GM19025 (cell line): Measurements from ENCODE around the gene CTIF.
"Not testable (repeated sequence)": the region's sequence is repeated elsewhere in the genome, so short reads cannot be mapped to it uniquely, and the experiment has no call there.

ENCODE experiments used
- ATAC-seq: cut with Tn5 transposase; IDR thresholded peaks from one replicate; pipeline ENCODE4 v1.9.1; 2021; ENCODE audit warnings: mild to moderate bottlenecking, low read depth, moderate library complexity; ENCODE audit not compliant: unreplicated experiment

The CTIF gene

GRCh38 chr18:48538531-48539405 is at the start of gene CTIF:
Gene CTIF, plus strand, starts transcription at chr18:48539031. Its CDS starts 80,535 bp downstream, at chr18:48619566.
- ATAC-seq = peak; percentile 56

GRCh38 chr18:48490641-48491293 is 48.1 kb upstream of the CTIF start:
- ATAC-seq = no peak

- no peak for ATAC-seq
Measured at GRCh38 chr18:48492880-48493279, 46.0 kb upstream of the CTIF start.

GRCh38 chr18:48493434-48494230 is 45.2 kb upstream of the CTIF start:
- ATAC-seq = no peak

GRCh38 chr18:48497863-48498262 is 41.0 kb upstream of the CTIF start:
- ATAC-seq = no peak

GRCh38 chr18:48500517-48500916 is 38.3 kb upstream of the CTIF start:
- no peak for ATAC-seq

- no peak for ATAC-seq
Measured at GRCh38 chr18:48502906-48503305, 35.9 kb upstream of the CTIF start.

- ATAC-seq = no peak
Measured at GRCh38 chr18:48504819-48505218, 34.0 kb upstream of the CTIF start.

GRCh38 chr18:48506983-48507568 is 31.8 kb upstream of the CTIF start:
- not testable (repeated sequence) for ATAC-seq

GRCh38 chr18:48512498-48512897 is 26.3 kb upstream of the CTIF start:
- ATAC-seq = not testable (repeated sequence)

- ATAC-seq = no peak
Measured at GRCh38 chr18:48514786-48515185, 24.0 kb upstream of the CTIF start.

GRCh38 chr18:48517048-48517447 is 21.8 kb upstream of the CTIF start:
- no peak for ATAC-seq

GRCh38 chr18:48519431-48520100 is 19.3 kb upstream of the CTIF start:
- no peak for ATAC-seq

- ATAC-seq = no peak
Measured at GRCh38 chr18:48521723-48522122, 17.1 kb upstream of the CTIF start.

- no peak for ATAC-seq
Measured at GRCh38 chr18:48525671-48526070, 13.2 kb upstream of the CTIF start.

- ATAC-seq = no peak
Measured at GRCh38 chr18:48527461-48527860, 11.4 kb upstream of the CTIF start.

- ATAC-seq = no peak
Measured at GRCh38 chr18:48528861-48529260, 10.0 kb upstream of the CTIF start.

GRCh38 chr18:48529796-48530195 is 9.0 kb upstream of the CTIF start:
- ATAC-seq = no peak

- no peak for ATAC-seq
Measured at GRCh38 chr18:48530399-48531081, 8.3 kb upstream of the CTIF start.

GRCh38 chr18:48531082-48531403 is 7.8 kb upstream of the CTIF start:
- no peak for ATAC-seq
